ENCODE measurements around the gene MYO7B.

The MYO7B gene

GRCh38 chr2:127609818-127610217 lies 74.3 kb downstream of the MYO7B start:
- DNase-seq (ENCODE audit: low read depth): no peak

- DNase-seq (ENCODE audit: low read depth): no peak
Measured at GRCh38 chr2:127610561-127610960, 75.1 kb downstream of the MYO7B start.

- DNase-seq (ENCODE audit: low read depth): no peak
Measured at GRCh38 chr2:127611076-127611925, 75.8 kb downstream of the MYO7B start.

GRCh38 chr2:127612111-127612822 lies 76.8 kb downstream of the MYO7B start:
- no peak for DNase-seq (ENCODE audit: low read depth)

GRCh38 chr2:127614246-127614645 lies 78.8 kb downstream of the MYO7B start:
- DNase-seq (ENCODE audit: low read depth): no peak

- DNase-seq (ENCODE audit: low read depth): no peak
Measured at GRCh38 chr2:127614731-127615130, 79.2 kb downstream of the MYO7B start.

- no peak for DNase-seq (ENCODE audit: low read depth)
Measured at GRCh38 chr2:127615511-127616166, 80.2 kb downstream of the MYO7B start.

- no peak for DNase-seq (ENCODE audit: low read depth)
Measured at GRCh38 chr2:127618551-127619202, 83.2 kb downstream of the MYO7B start.

GRCh38 chr2:127619203-127619590 lies 83.7 kb downstream of the MYO7B start:
- no peak for DNase-seq (ENCODE audit: low read depth)

GRCh38 chr2:127619877-127620705 lies 84.6 kb downstream of the MYO7B start:
- DNase-seq (ENCODE audit: low read depth): no peak

- no peak for DNase-seq (ENCODE audit: low read depth)
Measured at GRCh38 chr2:127620866-127621265, 85.4 kb downstream of the MYO7B start.

GRCh38 chr2:127621981-127622431 lies 86.5 kb downstream of the MYO7B start:
- DNase-seq (ENCODE audit: low read depth): no peak

- no peak for DNase-seq (ENCODE audit: low read depth)
Measured at GRCh38 chr2:127622561-127623387, 87.3 kb downstream of the MYO7B start.

GRCh38 chr2:127623388-127624319 lies 88.2 kb downstream of the MYO7B start:
- DNase-seq (ENCODE audit: low read depth): no peak

GRCh38 chr2:127624320-127624755 lies 88.9 kb downstream of the MYO7B start:
- no peak for DNase-seq (ENCODE audit: low read depth)

GRCh38 chr2:127624756-127625571 lies 89.5 kb downstream of the MYO7B start:
- DNase-seq (ENCODE audit: low read depth): no peak

- no peak for DNase-seq (ENCODE audit: low read depth)
Measured at GRCh38 chr2:127625572-127625951, 90.1 kb downstream of the MYO7B start.

GRCh38 chr2:127626175-127626574 lies 90.7 kb downstream of the MYO7B start:
- DNase-seq (ENCODE audit: low read depth): no peak
